22Rv1 (cell line): ENCODE measurements around the gene TSPAN10.

Experiments
- CTCF ChIP-seq: fragments of 450-650 bp; IDR thresholded peaks from 2 replicates; pipeline ENCODE4 v1.5.1; 2017; ENCODE audit warnings: mild to moderate bottlenecking
- ZFX ChIP-seq: fragments of 450-650 bp; IDR thresholded peaks from 2 replicates; pipeline ENCODE4 v1.6.1; 2017; ENCODE audit warnings: antibody characterized with exemption, borderline replicate concordance

DNA sequence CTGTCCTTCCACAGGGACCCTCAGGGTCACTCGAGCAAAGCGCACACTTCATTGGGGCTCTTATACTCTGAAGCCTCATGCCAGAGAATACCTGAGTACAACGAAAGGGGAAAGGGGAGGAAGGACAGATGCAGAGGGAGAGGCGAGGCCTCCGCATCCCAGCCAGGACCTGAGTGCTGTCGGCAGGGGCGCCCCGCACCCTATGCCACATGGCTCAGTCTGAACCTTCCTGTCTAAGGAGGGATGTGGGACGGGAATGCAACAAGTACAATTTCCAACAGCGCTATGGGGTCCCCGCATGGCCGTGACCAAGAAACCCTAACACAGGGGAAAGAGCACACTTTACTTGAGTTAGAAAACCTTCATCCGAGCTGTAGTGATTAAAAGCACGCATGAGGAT, 45.0 kb upstream of the TSPAN10 start:
- TF ChIP-seq CTCF (no peak), ZFX (no peak)
